Posterior vena cava (tissue), 2 donors: ENCODE results near the gene PYROXD2. TPM values are rescaled to one million over a fixed set of nuclear protein-coding genes. Genes with fewer than 3 reads are reported as not detected.

Source experiments
- DNase-seq: peaks from one replicate; pipeline ENCODE4 v3.0.0-alpha.2; 2020; ENCODE audit warnings: low spot score
- intact Hi-C, 2 donors: fragments of 100-400 bp; cut with DNase I; formaldehyde crosslinking; loops; one replicate each; pipeline versions ENCODE4 v1.14.1 to v1.14.2; 2022 to 2023
- total RNA-seq, 2 donors: library from RNA; stranded (reverse); fragmentation: NEBNext Ultra II Directional; extraction: Animal tissue kit (Norgen Biotek cat#: 25700); gene quantifications; one replicate each; pipeline ENCODE4 v1.2.1, GENCODE V29; 2021
- donor health status: DM: yes; HTN: yes; CAD: no.
- donor health status: DM: yes; HTN: yes; CAD: no.

PYROXD2 gene
- total RNA-seq, 2 donors from 2014 or later: 7.0 to 9.6 TPM

DNA sequence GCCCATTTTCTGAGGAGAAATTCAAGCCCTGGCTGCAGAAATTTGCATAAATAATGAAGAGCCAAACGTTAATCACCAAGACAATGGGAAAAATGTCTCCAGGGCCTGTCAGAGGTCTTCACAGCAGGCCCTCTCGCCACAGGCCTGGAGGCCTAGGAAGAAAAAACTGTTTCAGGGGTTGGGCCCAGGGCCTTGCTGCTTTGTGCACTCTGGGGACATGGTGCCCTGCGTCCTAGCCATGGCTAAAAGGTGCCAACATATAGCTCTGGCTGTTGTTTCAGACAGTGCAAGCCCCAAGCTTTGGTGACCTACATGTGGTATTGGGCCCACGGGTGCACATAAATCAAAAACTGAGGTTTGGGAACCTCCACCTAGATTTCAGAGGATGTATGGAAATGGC, 23.7 kb upstream of the PYROXD2 start:
- intact Hi-C loops: no loop called here
- no peak for DNase-seq

DNA sequence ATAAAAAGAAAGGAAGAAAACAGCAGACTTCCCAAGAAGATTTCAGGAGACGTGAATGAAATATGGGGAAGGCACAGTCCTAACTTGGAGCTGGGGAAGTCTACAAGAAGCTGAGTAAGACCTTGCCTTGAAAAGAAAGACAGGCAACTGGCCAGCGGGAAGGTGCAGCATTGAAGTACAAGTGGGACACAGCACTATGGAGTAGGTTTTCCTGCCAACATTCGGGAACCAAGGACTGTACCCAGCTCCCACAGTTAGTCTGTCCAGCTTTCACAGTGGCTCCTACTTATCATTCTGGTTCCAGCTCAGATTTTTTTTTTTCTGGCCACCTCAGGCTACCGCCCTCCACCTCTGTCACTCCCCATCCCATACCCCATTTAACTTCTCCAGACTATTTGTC, 21.7 kb upstream of the PYROXD2 start:
- intact Hi-C loops: no loop called here
- no peak for DNase-seq

DNA sequence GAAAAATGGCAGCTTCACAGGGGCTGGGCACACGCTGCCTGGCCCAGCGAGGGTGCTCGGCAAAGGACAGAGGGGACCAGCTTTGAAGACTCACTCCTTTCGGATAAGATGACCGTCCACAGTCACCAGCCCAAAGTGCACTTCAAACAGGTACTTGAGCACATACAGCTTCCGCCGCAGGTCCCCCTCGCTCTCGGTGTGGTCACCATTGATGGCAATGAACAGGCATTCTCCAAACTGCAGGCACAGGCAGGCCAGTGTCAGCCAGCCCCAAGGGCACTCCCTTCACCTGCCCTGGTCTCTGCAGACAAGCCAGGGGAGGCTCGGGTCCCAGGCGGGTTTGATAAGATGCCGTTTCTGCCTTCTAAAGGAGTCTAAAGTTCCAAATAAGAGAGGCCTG, 20.2 kb upstream of the PYROXD2 start:
- intact Hi-C loops: no loop called here
- DNase-seq: no peak

DNA sequence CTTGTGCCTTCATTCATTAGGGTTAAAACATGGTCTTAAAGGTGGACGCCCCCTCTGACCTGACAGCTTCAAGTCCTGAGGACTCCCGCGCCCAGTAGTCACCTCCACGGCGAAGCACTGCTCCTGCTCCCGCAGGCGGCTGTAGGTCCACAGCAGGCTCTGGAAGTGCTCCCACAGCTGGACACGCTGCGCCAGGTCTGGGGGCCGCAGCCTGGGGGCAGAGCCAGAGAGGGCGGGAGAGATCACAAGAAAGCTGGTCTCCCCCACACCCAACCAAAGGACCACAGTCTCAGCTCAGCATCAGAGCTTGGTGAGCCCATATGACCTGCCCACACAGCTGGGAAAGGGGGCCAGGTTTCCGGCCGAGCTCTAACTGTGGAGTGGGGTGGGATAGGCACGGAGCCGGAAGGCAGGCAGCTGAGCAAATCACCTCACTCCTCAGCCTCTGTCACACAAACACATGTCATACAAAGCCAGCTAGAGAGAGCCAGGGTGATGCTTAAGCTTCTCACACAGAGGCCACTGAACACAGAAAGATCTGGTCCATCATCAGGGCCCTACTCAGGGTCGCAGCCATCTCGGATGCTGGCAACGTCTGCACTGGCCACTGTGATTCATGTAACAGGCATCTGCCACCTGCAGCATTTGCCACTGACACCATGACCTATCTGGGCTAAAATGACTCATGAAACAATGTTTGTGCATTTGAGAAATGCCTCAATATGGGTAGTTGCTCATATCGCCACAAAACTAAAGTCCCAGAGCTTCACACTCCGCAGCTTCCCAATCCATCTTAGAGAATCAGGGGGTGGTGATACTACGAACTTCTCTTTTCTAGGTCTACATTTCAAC, 19.1 kb upstream of the PYROXD2 start:
- intact Hi-C loops: no loop called here
- no peak for DNase-seq

DNA sequence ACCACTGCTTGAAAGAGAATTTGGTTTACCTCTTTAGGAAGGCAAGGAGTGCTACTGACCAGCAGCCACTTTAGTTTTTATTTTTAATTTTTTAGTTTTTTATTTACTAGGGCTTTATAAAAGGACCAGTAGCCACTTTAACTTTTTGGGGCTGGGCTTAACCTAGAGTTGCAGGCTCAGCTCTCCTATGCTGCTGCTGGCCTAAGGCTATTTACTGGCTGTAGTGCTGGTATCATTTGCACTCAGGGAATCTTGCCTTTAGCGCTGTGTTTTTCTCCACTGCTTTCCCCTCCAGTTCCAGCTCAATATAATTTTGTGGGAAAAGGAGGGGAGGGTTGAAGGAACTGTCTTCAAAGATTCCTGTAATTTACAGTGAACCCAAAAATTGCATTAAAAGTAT, 18.4 kb upstream of the PYROXD2 start:
- no peak for DNase-seq
- intact Hi-C loops: no loop called here

- no peak for DNase-seq
- intact Hi-C loops: no loop called here
These were observed 17.3 kb upstream of the PYROXD2 start for GRCh38 chr10:98432330-98432729.

DNA sequence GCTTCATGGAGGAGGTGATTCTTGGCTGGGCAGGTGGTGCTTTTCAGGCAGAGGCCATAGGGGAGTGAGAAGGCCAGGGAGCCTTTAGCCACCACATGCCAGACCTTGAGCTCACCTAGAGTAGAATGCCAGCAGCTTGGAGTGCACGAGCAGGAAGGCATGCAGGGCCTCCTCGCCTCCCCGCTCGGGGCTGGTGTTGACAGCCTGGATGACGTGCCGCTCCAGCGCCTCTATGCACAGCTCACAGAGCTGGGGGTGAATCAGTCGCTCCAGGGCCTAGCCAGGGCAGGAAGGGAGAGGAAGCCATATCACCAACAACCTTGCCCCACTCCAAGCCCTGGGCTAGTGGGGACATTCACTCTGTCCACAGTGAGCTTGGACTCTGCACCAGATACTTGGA, 16.0 kb upstream of the PYROXD2 start:
- intact Hi-C loops: no loop called here
- DNase-seq: no peak

- DNase-seq: no peak
- intact Hi-C loops: no loop called here
These were observed 15.4 kb upstream of the PYROXD2 start for GRCh38 chr10:98430427-98430826.

DNA sequence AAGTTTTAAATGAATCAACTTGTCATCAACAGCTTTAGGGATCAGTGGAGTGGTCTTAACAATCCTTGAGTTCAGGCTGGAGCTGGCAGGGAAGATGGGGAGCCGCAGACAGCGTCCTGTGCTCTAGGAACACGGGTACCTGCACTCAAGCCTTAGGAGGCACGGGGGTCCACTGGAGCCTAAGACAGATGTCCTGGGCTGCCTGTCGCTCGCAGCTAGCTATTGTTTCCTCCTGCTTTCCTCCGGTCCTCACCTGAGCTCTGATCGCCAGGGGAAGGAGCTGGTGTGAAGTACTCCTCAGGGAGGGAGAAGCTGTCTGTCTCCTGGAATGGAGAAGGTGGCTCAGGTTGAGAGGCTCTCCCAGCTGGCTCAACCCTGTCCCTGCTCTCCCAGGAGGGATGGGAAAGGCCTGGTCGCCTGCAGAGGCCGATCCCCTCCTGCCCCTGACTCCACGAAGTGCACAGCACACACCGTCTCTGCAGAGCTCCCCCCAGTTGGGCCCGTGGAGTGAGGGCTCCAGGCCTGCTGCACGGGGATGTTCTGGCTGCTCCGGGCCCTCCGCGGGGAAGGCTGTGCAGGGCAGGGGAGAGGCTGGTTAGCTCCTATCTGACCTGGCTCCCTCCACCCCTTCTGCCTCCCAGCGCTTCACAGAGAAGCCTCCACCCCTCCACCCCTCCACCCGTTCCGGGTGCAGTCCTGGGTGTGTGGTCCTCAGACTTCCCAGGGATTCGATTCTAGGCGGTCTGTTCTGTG, 14.5 kb upstream of the PYROXD2 start:
- no peak for DNase-seq
- intact Hi-C loops: no loop called here

- no peak for DNase-seq
- intact Hi-C loops: no loop called here
These were observed 12.1 kb upstream of the PYROXD2 start for GRCh38 chr10:98427011-98427515.

DNA sequence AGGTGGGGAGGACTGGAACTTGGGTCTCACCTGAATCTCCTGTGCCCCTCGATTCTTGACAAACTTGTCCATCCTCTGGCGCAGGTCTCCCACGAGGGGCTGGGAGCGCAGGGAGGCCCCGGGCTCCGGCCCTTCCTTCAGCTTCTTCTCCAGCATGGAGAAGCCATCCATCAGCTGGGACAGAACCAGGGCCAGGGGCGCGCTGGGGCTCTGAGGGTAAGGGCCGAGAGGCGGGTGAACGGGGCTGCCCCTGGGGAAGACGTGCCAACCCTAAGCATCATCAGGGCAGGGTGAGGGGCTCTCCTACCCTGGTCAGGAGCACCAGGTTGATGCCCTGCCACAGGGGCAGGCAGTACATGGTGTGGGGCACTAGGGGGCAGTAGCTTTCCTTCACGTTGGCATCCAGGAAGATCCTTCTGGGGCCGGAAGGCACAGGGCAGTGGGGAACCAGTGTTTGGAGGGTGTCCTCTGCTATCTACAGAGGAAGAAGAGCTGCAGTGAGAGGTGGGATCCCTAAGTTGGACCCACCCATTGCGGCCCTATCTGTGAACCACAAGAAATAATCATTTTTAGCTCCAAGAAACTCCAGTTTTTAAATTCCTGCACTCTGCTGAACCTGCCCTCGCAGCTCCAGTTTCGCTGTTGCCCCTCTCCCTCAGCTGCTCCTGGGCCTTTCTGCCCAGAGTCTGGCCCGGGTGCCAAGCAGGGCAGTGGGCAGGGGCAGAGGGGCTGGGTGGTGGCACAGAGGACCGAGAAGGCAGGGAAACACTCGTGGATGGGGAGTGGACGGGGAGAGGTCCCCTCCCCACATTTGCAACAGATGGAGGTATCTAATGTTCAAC, 10.8 kb upstream of the PYROXD2 start:
- DNase-seq: no peak
- intact Hi-C loops: no loop called here

DNA sequence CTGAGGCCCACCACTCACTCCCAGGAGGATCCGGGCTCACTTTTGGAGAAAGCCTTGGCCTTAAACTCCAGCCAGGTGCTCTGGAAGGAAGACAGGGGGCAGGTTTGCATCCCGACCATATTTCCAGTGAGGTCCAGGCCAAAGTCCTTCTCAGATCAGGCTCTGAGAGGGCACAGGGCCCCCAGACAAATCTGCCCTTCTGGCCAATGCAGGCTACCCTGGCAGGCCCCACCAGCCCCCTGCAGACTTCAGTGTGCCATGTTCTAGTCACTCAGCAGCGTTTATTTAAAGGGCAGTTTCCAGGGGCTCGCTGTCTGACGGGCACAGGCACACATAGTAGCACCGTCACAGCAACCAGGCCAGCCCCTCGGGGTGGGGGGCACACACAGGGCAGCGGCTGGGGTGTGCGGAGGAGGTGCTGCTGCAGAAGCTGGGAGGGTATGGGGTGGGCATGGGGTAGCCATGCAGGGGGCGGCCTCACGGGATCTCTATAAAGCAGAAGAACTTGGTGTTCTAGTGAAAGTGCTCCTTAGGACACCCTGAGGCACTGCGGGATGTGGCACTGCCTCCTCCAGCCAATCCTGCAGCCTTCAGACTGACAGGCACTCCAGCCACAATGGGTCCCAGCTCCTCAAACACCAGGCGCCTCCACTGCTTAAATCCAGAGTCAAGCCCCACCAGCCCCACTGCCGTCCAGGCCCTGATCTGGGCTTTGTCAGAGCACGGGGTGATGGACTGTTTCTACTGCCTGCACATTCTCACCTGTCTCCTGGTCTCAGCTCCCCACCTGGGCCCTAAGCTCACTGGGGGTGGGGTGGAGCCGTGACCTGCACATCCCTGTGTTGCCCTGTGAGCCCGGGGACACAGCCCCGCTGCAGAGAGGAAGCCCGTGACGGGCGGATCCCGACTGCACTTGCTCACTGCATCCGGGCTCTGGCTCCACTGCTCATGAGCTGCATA, 9.6 kb upstream of the PYROXD2 start:
- no peak for DNase-seq
- intact Hi-C loops: no loop called here

DNA sequence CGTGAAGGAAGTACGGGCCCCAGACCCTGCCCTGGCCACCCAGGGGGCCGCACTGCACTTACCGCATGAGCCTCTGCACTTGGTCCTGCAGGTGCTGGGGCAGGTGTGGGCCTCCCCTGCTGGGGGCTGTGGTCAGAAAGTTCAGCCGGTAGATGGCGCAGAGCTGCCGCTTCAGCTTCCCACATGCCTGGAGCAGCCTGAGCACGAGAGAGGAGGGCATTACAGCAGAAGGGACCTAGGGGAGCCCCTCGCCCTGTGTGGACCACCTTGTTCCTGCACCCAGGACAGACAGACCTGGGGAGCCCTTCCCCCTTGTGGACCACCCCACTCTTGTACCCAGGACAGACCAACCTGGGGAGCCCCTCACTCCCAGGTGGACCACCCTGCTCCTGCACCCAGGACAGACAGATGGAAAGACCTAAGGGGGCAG, 8.7 kb upstream of the PYROXD2 start:
- intact Hi-C loops: no loop called here
- DNase-seq: no peak

DNA sequence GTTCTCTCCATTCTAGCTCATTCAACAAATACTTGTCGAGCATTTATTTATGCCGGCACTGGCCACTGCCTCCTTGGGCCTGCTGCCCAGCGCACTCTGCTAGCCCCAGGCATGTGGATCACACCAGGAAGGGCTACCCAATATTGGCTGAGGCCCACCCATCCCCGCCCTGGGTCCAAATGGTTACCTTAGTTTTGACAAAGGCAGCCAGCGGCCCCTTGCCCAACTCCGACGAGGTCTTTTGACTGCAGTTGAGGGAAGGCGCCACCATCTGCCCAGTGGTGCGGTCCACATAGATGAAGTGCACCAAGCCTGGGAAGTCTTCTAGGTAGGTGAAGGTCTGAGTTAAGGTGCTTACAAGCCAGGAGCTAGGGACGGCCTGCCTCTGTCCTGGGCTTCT, 7.2 kb upstream of the PYROXD2 start:
- no peak for DNase-seq
- intact Hi-C loops: no loop called here

GRCh38 chr10:98420786-98421185, 5.8 kb upstream of the PYROXD2 start:
- intact Hi-C loops: no loop called here
- no peak for DNase-seq

GRCh38 chr10:98419469-98420261, 4.7 kb upstream of the PYROXD2 start:
- intact Hi-C loops: no loop called here
- no peak for DNase-seq

GRCh38 chr10:98418665-98419468, 3.9 kb upstream of the PYROXD2 start:
- no peak for DNase-seq

More at GRCh38 chr10:98418665-98419468, 3.9 kb upstream of the PYROXD2 start:
- intact Hi-C loops: no loop called here
